Neural cell (in vitro differentiated cells): ENCODE measurements around the gene PLAAT4. TPM values are rescaled to one million over a fixed set of nuclear protein-coding genes. Genes with fewer than 3 reads are reported as not detected.

Source experiments
- H2AFZ ChIP-seq: fragments of 200-600, 300-800 bp; sonication (generic), shearing (Covaris generic); 2 replicates; pipeline ENCODE4 v1.6.0; 2014; ENCODE audit warnings: low read depth, mild to moderate bottlenecking, antibody characterized with exemption, low read length, moderate library complexity
- H3F3A ChIP-seq: fragments of 200-600 bp; shearing (Covaris generic); 2 replicates; pipeline ENCODE4 v1.6.1; 2016; ENCODE audit warnings: mild to moderate bottlenecking, moderate library complexity, mixed read lengths, antibody characterized with exemption, low read length; ENCODE audit not compliant: insufficient read depth, poor library complexity, severe bottlenecking
- H3K27ac ChIP-seq: fragments of 200-600, 300-800 bp; sonication (generic), shearing (Covaris generic); 2 replicates; pipeline ENCODE4 v1.5.1; 2014; ENCODE audit warnings: mild to moderate bottlenecking, low read length, moderate library complexity
- H3K27me3 ChIP-seq: fragments of 300-800, 200-600 bp; sonication (generic), shearing (Covaris generic); 2 replicates; pipeline ENCODE4 v1.6.0; 2014; ENCODE audit warnings: mild to moderate bottlenecking, low read depth, low read length, moderate library complexity; ENCODE audit not compliant: insufficient read depth
- H3K36me3 ChIP-seq: fragments of 300-800, 200-600 bp; sonication (generic), shearing (Covaris generic); 2 replicates; pipeline ENCODE4 v1.5.1; 2014; ENCODE audit warnings: mild to moderate bottlenecking, antibody characterized with exemption, low read length, moderate library complexity; ENCODE audit not compliant: insufficient read depth
- H3K4me2 ChIP-seq: fragments of 300-800, 200-600 bp; sonication (generic), shearing (Covaris generic); 2 replicates; pipeline ENCODE4 v1.6.0; 2014; ENCODE audit warnings: mild to moderate bottlenecking, low read length
- H3K4me3 ChIP-seq: fragments of 300-800, 200-600 bp; sonication (generic), shearing (Covaris generic); 2 replicates; pipeline ENCODE4 v1.5.1; 2014; ENCODE audit warnings: mild to moderate bottlenecking, low read length, moderate library complexity
- H3K79me2 ChIP-seq: fragments of 200-600 bp; shearing (Covaris generic); replicated peaks from 2 replicates; pipeline ENCODE4 v1.6.0; 2014; ENCODE audit warnings: mild to moderate bottlenecking, low read length, moderate library complexity; ENCODE audit not compliant: insufficient read depth
- H3K9ac ChIP-seq: fragments of 300-800, 200-600 bp; sonication (generic), shearing (Covaris generic); 2 replicates; pipeline ENCODE4 v1.6.1; 2016; ENCODE audit warnings: mild to moderate bottlenecking, low read length, mixed read lengths
- H3K9me2 ChIP-seq: fragments of 200-600 bp; shearing (Covaris generic); 2 replicates; pipeline ENCODE4 v1.6.1; 2016; ENCODE audit warnings: mild to moderate bottlenecking, low read length, mixed read lengths; ENCODE audit not compliant: insufficient read depth
- H3K9me3 ChIP-seq: fragments of 200-600, 300-800 bp; sonication (generic), shearing (Covaris generic); 2 replicates; pipeline ENCODE4 v1.6.1; 2016; ENCODE audit warnings: mild to moderate bottlenecking, mixed run types, low read length, moderate library complexity, mixed read lengths
- H4K20me1 ChIP-seq: fragments of 200-600 bp; shearing (Covaris generic); 2 replicates; pipeline ENCODE4 v1.6.1; 2016; ENCODE audit warnings: mild to moderate bottlenecking, mixed run types; ENCODE audit not compliant: insufficient read depth
- EP300 ChIP-seq: fragments of 450-650 bp; conservative IDR thresholded peaks from 2 replicates; pipeline ENCODE4 v1.6.1; 2014; ENCODE audit warnings: antibody characterized with exemption, mild to moderate bottlenecking, moderate library complexity; ENCODE audit not compliant: poor library complexity, severe bottlenecking
- EZH2 ChIP-seq: fragments of 200-600, 300-800 bp; shearing (Covaris generic), sonication (generic); IDR thresholded peaks from 2 replicates; pipeline ENCODE4 v1.6.1; 2014; ENCODE audit warnings: antibody characterized with exemption, low read length, borderline replicate concordance, mild to moderate bottlenecking; ENCODE audit not compliant: insufficient read depth, poor library complexity, severe bottlenecking
- MXI1 ChIP-seq: fragments of 450-650 bp; conservative IDR thresholded peaks from 2 replicates; pipeline ENCODE4 v1.6.1; 2014; ENCODE audit warnings: antibody characterized with exemption, mild to moderate bottlenecking; ENCODE audit not compliant: poor library complexity, severe bottlenecking
- POLR2AphosphoS5 ChIP-seq: IDR thresholded peaks from 2 replicates; pipeline ENCODE4 v1.6.1; 2012
- RAD21 ChIP-seq: fragments of 450-650 bp; conservative IDR thresholded peaks from 2 replicates; pipeline ENCODE4 v1.6.1; 2014; ENCODE audit warnings: antibody characterized with exemption, mild to moderate bottlenecking, moderate library complexity
- SMC3 ChIP-seq: fragments of 450-650 bp; conservative IDR thresholded peaks from 2 replicates; pipeline ENCODE4 v1.6.1; 2014; ENCODE audit warnings: antibody characterized with exemption, mild to moderate bottlenecking, moderate library complexity; ENCODE audit not compliant: poor library complexity
- TAF1 ChIP-seq: IDR thresholded peaks from 2 replicates; pipeline ENCODE4 v1.6.1; 2012; ENCODE audit warnings: low read depth
- polyA plus RNA-seq: library from polyadenylated mRNA; depleted of rRNA; stranded (reverse); fragments of >200 nt; gene quantifications from 2 replicates; pipeline ENCODE4 v1.2.3, GENCODE V29; 2014
- TF ChIP-seq, protein P1 (sequence below): IDR thresholded peaks from 2 replicates; pipeline ENCODE4 v1.6.1; 2012; ENCODE audit warnings: borderline replicate concordance
- TF ChIP-seq, protein P2 (sequence below): fragments of 450-650 bp; IDR thresholded peaks from 2 replicates; pipeline ENCODE4 v1.5.1; 2014; ENCODE audit warnings: antibody characterized with exemption, mild to moderate bottlenecking, moderate library complexity; ENCODE audit not compliant: poor library complexity, severe bottlenecking

The PLAAT4 gene
- polyA plus RNA-seq, 1 donor from 2014 or later: not detected

DNA sequence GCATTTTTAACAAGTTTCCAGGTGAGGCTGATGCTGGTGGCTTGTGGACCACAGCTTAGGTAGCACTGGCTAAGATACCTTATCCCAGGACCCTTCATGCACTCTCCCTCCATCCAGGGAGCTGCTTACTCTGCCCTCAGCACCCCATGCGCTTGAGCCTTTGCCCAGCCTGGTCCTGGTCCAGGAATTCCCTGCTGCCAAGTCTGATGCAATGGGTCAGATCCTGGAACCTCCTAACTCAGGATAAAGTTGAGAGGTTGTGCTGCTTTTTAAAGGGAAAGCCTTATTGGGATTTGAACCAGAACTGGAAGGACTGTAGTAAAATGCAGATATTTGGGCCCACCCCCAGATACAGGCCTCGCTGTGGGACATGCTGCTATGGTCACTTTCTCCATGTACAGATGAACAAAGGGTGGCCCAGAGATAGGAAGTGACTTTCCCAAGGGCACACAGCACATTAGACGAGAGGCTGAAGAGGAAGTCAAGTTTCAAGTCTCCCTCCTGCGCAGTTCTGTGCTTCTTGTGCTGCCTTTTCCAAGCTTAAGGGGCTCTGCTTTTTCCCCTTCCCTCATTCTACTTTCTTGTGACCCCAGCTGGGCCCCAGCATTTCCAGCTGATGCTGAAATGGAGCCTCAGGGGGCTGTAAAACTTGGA lies 31.5 kb upstream of the PLAAT4 start:
- no peaks in the 10 kb centered on the region for H3K79me2 ChIP-seq
- H3K36me3 ChIP-seq: no peaks in the 10 kb centered on the region
- H3K9me2 ChIP-seq: no peaks in the 10 kb centered on the region
- no peaks in the 10 kb centered on the region for H3K9me3 ChIP-seq
- no peak overlapping the region for H3K4me2 ChIP-seq
- H4K20me1 ChIP-seq: no peaks in the 10 kb centered on the region
- no peak overlapping the region for H3K27ac ChIP-seq
- no peak for TF ChIP-seq POLR2AphosphoS5
- TF ChIP-seq RAD21: no peak
- H3K4me3 ChIP-seq: no peak overlapping the region
- H3K9ac ChIP-seq: no peak overlapping the region
- no peaks in the 10 kb centered on the region for H3F3A ChIP-seq
- H3K27me3 ChIP-seq: no peaks in the 10 kb centered on the region
- no peak overlapping the region for H2AFZ ChIP-seq

DNA sequence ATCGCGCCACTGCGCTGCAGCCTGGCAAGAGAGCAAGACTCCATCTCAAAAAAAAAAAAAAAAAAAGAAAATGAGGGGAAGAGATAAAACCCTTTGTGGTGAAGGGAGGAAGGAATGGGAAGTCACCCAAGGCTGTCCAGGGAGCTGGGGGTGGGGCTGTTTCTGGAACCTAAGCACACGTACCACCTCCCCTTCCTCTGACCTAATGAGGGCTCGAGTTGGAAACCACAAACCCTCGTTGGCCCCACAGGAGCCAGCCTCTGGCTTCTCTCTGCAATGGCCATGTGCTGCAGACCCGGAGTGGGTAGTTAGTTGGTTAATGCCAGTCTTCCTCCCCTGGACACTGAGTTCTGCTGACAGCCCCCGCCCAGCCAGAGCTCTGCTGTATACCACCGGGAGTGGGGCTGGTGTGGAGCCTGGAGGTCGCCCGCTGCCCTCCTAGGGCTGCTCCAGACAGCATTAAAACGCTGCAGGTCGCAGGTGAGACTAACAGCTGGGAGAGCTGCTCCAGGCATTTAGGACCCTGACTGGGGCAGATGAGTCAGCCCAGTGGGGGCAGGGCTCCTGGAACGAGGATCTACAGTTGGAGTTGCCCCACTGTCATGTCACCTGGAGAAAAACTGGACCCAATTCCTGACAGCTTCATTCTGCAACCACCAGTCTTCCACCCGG lies 30.6 kb upstream of the PLAAT4 start, which contains the start of gene LGALS12:
Gene LGALS12, plus strand, starts transcription at position 228 of the 672 bp plus-strand sequence. Its CDS starts 375 bp downstream, at position 603.
- H3K9me2 ChIP-seq: no peaks in the 10 kb centered on the region
- TF ChIP-seq, protein P1, sequence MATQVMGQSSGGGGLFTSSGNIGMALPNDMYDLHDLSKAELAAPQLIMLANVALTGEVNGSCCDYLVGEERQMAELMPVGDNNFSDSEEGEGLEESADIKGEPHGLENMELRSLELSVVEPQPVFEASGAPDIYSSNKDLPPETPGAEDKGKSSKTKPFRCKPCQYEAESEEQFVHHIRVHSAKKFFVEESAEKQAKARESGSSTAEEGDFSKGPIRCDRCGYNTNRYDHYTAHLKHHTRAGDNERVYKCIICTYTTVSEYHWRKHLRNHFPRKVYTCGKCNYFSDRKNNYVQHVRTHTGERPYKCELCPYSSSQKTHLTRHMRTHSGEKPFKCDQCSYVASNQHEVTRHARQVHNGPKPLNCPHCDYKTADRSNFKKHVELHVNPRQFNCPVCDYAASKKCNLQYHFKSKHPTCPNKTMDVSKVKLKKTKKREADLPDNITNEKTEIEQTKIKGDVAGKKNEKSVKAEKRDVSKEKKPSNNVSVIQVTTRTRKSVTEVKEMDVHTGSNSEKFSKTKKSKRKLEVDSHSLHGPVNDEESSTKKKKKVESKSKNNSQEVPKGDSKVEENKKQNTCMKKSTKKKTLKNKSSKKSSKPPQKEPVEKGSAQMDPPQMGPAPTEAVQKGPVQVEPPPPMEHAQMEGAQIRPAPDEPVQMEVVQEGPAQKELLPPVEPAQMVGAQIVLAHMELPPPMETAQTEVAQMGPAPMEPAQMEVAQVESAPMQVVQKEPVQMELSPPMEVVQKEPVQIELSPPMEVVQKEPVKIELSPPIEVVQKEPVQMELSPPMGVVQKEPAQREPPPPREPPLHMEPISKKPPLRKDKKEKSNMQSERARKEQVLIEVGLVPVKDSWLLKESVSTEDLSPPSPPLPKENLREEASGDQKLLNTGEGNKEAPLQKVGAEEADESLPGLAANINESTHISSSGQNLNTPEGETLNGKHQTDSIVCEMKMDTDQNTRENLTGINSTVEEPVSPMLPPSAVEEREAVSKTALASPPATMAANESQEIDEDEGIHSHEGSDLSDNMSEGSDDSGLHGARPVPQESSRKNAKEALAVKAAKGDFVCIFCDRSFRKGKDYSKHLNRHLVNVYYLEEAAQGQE: no peak
- TF ChIP-seq EZH2 (no peak), RAD21 (no peak), SMC3 (no peak), TAF1 (no peak), EP300 (no peak), POLR2AphosphoS5 (no peak), MXI1 (no peak)
- TF ChIP-seq, protein P2, sequence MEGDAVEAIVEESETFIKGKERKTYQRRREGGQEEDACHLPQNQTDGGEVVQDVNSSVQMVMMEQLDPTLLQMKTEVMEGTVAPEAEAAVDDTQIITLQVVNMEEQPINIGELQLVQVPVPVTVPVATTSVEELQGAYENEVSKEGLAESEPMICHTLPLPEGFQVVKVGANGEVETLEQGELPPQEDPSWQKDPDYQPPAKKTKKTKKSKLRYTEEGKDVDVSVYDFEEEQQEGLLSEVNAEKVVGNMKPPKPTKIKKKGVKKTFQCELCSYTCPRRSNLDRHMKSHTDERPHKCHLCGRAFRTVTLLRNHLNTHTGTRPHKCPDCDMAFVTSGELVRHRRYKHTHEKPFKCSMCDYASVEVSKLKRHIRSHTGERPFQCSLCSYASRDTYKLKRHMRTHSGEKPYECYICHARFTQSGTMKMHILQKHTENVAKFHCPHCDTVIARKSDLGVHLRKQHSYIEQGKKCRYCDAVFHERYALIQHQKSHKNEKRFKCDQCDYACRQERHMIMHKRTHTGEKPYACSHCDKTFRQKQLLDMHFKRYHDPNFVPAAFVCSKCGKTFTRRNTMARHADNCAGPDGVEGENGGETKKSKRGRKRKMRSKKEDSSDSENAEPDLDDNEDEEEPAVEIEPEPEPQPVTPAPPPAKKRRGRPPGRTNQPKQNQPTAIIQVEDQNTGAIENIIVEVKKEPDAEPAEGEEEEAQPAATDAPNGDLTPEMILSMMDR: no peak
- no peaks in the 10 kb centered on the region for H3K79me2 ChIP-seq
- no peaks in the 10 kb centered on the region for H4K20me1 ChIP-seq
- H3K9ac ChIP-seq: no peak within 1 kb of the TSS
- H3K27me3 ChIP-seq: no peaks in the 10 kb centered on the region
- no peak within 1 kb of the TSS for H2AFZ ChIP-seq
- no peak within 1 kb of the TSS for H3K27ac ChIP-seq
- no peaks in the 10 kb centered on the region for H3F3A ChIP-seq
- no peaks in the 10 kb centered on the region for H3K36me3 ChIP-seq
- no peak within 1 kb of the TSS for H3K4me3 ChIP-seq
- no peak within 1 kb of the TSS for H3K4me2 ChIP-seq
- H3K9me3 ChIP-seq: no peaks in the 10 kb centered on the region
